ENCODE measurements around the gene ELMOD3.
"Not testable (repeated sequence)": the region's sequence is repeated elsewhere in the genome, so short reads cannot be mapped to it uniquely, and the experiment has no call there.

ELMOD3 gene

GRCh38 chr2:85354286-85355072, at the start of gene ELMOD3, which contains the start of gene RETSAT:
ELMOD3 (plus strand) TSS chr2:85354769; CDS start chr2:85357199, 2,430 bp downstream.
RETSAT (minus strand) TSS chr2:85354528; CDS start chr2:85354507, 21 bp downstream.
- DNase-seq, result peak; percentile 99

GRCh38 chr2:85307527-85307897, 47.1 kb upstream of the ELMOD3 start:
- no peak for DNase-seq

GRCh38 chr2:85308201-85308600, 46.4 kb upstream of the ELMOD3 start:
- DNase-seq, result no peak

GRCh38 chr2:85308896-85309555, 45.5 kb upstream of the ELMOD3 start:
- DNase-seq, result no peak

- no peak for DNase-seq
Observed at GRCh38 chr2:85309699-85310321, 44.8 kb upstream of the ELMOD3 start.

GRCh38 chr2:85310330-85310729, 44.2 kb upstream of the ELMOD3 start:
- DNase-seq, result no peak

- no peak for DNase-seq
Observed at GRCh38 chr2:85312404-85312803, 42.2 kb upstream of the ELMOD3 start.

- DNase-seq, result no peak
Observed at GRCh38 chr2:85314884-85315242, 39.7 kb upstream of the ELMOD3 start.

- DNase-seq, result not testable (repeated sequence)
Observed at GRCh38 chr2:85315921-85316320, 38.6 kb upstream of the ELMOD3 start.

- peak; percentile 52 for DNase-seq
Observed at GRCh38 chr2:85318222-85319074, 36.1 kb upstream of the ELMOD3 start.

- no peak for DNase-seq
Observed at GRCh38 chr2:85319796-85320195, 34.8 kb upstream of the ELMOD3 start.

GRCh38 chr2:85323351-85323987, 31.1 kb upstream of the ELMOD3 start:
- no peak for DNase-seq

- DNase-seq, result not testable (repeated sequence)
Observed at GRCh38 chr2:85323988-85324367, 30.6 kb upstream of the ELMOD3 start.

GRCh38 chr2:85324639-85325465, 29.7 kb upstream of the ELMOD3 start:
- no peak for DNase-seq

GRCh38 chr2:85325466-85325811, 29.1 kb upstream of the ELMOD3 start:
- no peak for DNase-seq

- DNase-seq, result peak; percentile 83
Observed at GRCh38 chr2:85326406-85327159, 28.0 kb upstream of the ELMOD3 start.

GRCh38 chr2:85327160-85327821, 27.3 kb upstream of the ELMOD3 start:
- DNase-seq, result peak; percentile 69

GRCh38 chr2:85327822-85328617, 26.5 kb upstream of the ELMOD3 start, which contains the start of gene TGOLN2:
TGOLN2 (minus strand) TSS chr2:85327989; CDS start chr2:85327962, 27 bp downstream.
- DNase-seq, result peak; percentile 96

- no peak for DNase-seq
Observed at GRCh38 chr2:85329181-85329651, 25.4 kb upstream of the ELMOD3 start.
